Inflammatory macrophage (primary cell): ENCODE measurements around the gene ABI3BP.

ENCODE experiments used
- DNase-seq, 2 donors: peaks; one replicate each; pipeline ENCODE4 v3.0.0-alpha.2; 2020 to 2022

The ABI3BP gene

DNA sequence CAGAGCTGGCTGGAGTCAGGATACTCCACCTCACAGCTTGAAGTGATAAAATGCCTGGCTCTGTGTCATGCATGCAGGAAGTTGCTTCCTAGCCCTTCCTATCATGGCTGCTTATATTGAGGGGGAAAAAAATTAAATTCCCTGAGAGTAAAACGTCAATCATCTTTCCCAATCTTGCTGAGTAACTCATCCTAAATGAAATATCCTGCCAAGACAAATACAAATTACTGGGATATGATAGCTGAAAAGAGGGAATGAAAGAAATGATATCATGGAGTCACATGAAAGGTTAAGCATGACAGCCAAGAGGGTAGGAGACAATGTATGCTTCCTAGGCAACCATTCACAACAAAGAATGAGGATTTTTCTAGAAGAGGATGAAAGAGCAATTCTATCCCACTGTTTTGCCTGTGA is 110.6 kb downstream of the ABI3BP start:
- DNase-seq = no peak

DNA sequence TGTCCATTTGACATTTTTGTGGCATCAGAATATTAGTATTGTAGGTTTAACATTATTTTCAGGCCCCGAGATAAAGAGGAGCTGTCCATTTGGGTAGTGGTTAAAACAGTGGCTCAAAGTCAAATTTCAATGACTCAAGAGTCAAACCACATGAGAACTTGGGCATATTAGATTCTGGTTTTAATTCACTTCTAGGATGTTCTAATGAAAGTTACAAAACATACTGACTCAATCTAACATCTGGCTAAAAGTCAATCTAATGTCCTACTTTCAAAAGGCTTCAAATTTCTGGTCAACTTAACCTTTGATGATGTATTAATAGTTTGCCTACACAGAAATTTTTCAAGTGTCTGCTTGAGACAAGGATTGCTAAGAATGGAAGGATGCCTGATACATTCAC is 112.4 kb downstream of the ABI3BP start:
- no peak for DNase-seq

DNA sequence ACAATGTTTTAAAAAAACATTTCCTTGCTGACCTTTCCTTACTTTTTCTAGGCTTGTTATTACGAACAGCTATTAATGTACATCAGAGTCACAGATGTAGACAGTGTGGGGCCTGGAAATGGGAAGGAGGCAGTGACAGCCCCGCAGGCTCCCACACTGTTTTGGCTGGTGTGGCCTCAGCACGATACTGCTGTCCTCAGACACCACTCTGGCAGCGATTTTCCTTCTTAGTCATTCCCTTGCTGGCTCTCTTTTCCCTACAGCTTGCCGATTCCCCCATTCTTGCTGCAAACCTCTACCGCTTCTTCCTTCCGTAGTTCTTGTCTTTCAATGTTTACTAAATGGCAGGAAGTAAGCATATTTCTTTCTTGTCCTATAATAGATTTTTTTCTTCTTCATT is 113.1 kb downstream of the ABI3BP start:
- no peak for DNase-seq

DNA sequence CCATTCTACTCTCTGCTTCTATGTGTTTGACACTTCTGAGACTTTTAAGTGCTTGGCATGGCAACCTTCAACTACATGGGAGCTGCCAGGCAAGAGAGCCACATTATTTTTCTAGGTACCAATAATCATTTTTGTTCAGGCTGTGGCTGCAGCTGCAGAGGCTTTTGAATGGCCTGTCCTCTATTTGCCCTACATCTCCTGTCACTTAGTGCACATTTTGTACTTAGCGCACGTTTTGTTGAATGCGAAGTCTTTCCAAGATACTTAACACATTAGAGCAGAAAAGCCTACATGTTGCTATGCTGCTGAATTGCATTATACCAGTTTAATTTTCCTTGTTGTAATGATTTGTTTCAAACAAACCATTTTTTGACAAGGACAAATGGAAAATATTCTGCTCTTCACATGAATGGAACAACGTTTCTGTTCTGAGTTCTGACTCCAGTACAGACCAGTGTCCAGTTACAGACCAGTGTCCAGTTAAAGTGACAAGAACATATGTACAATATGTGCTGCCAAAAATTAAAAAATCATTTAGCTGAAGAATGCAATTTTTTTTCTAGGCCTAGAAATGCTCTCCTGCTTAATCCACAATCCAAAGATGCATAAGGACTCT is 113.9 kb downstream of the ABI3BP start:
- no peak for DNase-seq

DNA sequence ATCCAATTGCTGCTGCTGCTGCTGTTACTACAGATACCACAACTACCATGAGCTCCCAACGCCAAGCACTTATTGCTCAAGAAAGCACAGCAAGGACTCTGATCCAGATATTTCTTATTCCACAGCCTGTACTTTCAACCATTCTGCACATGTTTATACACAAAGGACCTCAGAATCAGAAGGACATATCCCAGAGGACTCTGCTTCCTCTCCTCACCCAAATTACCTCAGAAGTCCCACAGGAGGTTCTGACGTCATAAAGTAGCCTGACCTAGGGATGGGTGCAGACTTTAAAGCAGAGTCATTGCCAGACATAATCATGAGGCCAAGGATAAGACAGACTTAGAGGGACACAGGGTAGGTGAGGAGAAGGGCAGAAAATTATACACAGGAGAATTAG is 115.9 kb downstream of the ABI3BP start:
- DNase-seq = no peak

DNA sequence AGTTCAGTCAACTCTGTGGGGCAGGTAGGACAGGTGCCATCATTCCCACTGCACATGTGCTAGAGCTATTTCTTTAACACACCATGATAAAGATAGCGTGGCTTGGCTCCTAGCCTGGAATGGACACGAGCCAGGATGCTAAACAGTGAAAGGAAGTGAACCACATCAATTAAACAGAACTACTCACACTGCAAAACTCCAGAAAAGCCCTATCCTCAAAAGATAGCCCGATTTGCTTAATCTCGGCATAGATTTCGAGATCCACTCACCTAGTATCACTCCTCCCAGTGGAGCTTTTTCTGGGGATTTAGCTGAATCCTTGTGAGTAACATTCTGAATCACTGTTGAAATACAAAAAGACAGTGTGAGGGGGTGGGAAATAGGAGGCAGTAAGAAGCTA is 118.0 kb downstream of the ABI3BP start:
- no peak for DNase-seq

DNA sequence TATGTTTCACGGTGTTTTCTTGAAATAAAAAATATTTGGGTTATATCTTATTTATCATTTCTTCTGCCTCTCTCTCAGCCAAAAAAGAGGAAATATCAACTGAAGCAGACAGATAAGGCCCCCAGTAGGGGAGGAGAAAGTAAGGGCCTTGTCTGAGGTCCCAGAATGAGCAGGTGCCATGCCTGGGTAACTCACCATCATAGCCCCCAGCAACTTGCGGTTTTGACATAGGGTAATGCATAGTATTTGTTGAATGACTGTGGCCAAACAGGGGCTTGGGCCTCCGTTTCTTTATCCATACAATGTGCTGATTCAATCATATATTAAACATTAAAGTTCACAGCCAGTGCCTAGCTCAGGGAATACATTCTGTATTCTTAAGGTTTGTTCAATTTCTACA is 119.6 kb downstream of the ABI3BP start:
- DNase-seq = no peak

DNA sequence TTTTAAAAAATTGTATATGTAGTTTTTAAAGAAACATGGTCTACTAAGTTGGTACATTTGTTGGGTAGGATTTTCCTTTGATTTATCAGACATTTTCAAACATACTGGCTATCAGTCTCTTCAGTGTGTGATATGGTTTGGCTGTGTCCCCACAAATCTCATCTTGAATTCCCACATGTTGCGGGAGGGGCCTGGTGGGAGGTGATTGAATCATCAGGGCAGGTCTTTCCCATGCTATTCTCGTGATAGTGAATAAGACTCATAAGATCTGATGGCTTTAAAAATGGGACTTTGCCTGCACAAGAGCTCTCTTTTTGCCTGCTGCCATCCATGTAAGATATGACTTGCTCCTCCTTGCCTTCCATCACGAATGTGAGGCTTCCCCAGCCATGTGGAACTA is 121.9 kb downstream of the ABI3BP start:
- no peak for DNase-seq

DNA sequence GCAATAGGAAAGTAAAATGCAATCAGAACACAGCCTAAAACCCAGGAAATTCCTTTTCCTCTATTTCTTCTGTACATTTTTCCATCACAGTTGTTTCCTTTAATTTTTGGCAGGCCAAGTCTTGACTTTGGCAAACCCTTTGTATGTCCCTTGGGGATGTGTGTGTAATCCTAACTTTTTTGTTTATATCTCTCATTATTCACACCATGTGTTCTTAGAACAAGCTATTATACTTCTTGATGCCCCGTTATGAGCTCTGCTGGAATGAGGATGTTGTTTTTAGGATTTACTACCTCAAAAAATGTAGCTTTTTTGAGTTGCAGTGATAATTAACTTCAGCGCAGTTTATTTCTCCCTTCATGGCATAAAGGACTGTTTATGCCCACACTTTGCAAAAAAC is 123.4 kb downstream of the ABI3BP start:
- DNase-seq = no peak

DNA sequence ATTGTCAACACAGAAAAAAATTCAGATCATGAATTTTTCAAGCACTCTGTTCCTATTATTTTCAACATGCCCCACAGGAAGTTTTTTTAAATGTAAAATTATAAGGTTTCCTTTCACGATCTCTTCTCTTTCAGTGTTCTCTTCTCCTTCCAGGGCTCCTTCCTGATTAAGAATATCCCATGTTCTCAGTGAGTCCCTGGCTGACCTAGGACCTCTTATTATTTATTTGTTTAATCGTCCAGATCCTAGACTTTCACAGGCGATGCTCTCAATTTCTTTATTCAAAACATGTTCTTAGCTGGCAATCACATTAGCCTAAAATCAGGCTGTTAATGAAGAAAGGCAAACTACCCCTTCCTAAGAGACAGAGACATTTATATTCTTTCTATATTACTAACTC is 124.3 kb downstream of the ABI3BP start:
- DNase-seq = no peak

DNA sequence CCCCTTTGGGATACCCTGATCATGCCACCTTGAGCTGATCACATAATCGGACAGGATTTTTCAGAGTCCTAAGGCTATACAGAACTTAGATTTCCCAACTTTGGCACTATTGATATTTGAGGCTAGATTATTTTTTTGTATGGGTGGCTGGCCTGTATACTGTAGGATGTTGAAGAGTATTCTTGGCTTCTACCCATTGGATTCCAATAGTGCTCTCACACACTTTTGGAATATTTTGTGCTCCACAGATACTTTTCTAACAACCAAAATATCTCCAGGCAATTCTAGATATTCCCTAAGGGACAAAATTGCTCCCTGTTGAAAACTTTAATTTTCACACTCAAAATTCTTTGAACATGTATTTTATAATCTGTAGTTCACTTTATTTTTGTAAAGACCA is 125.1 kb downstream of the ABI3BP start:
- no peak for DNase-seq

DNA sequence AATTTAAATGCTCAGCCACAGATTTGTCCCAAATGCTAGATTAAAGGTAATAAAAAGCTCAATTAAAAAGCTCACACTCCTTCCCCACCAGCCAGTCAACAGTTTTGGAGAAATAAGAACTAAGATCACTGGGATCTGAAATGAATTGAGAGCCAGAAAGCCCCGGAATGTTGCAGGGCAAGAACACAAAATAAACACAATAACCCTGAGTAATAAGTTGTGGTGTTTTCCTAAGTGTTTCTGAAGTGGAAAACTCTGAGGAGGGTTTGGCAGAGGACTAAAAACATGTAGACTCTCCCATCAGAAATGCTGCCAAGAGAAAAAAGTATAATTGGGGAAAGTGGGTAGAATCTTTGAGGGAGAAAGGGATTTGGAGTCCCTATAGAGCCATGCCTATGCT is 127.8 kb downstream of the ABI3BP start:
- no peak for DNase-seq

DNA sequence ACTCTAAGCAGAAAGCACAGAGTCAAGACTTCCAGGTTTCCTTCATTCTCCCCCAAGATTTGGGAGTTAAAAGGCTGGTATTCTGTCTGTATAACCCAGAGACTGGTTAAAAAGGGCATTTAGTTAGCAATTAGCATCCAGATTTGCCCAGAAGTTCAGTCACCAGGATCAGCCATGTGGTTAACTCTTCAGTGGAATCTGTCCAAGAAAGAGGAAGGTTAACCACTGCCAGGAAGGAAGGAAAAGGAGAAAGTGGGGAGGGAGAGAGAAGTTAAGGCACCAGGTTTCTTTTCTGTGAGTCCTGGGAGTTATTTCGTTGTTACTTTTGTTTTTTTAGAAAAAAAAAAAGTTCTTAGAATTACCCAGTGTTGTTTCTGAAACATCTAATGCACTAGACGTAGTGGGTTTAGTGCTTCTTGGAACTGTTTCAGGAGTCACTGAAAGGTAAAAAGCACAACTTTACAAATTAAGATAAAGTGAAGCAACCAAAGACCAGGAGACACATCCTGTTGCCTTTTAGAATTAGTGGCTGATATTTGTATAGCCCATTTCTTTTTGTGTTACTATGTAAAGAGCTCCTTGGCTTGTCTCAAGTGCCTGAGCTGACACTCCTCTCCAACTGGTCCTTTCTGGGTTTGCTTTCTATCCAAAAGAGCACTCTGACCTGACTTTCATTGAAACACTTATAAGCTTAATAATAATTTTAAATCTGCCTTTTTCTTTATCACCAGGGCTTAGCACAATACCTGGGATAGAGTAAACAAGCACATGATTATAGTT is 128.6 kb downstream of the ABI3BP start:
- DNase-seq = no peak

DNA sequence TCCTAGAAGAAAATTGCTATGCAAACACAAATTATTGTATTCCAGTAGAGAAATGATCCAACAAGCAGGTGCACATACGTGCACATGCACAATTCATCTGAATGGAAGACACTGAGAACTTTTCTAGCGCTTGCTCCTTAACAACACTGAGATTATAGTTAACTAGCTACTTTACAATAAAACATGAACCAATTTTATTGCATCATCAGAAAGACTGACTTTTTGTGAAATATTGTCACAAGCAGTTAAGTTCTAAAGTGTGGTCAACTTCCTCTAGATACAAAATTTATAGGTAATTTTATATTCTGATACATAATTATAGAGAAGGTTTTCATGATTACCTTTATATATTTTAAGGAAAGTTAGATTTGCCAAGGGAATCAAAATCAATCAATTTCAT is 135.4 kb downstream of the ABI3BP start:
- DNase-seq = no peak

DNA sequence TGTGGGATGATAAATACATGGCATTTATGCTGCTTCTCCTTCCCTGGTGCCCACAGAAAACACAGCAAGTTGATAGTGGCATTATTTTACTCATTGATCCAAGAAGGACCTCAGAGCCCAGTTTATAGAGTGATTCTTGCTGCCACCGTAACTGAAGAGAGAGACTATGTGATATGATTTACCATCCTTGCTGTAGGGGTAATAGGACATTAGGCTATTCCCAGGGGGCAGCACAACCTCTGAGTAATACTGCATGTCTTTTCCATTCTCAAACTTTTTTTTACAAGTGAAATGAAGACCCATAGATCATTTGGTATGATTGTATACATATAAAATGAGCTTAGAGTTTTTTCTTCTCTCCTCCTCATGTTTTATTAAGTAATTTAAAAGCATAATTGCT is 136.4 kb downstream of the ABI3BP start:
- DNase-seq = no peak

DNA sequence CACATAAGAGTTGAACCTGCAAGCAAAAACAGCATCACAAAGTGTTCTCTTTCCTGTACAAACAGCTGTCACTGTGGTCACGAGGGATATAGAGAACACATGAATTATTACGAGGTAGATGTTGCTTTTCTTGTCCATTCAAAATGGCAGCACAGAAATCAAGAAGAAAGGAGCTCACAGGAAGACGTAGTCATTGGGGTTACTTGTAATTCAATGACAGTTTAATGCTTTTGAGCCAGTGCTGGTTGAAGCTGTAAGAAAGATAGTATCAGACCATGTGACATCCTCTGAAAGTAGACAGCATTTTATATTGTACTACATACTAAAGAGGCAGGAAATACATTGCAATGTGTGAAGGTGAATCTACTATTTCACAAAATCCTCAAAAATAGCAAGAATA is 140.4 kb downstream of the ABI3BP start:
- no peak for DNase-seq

DNA sequence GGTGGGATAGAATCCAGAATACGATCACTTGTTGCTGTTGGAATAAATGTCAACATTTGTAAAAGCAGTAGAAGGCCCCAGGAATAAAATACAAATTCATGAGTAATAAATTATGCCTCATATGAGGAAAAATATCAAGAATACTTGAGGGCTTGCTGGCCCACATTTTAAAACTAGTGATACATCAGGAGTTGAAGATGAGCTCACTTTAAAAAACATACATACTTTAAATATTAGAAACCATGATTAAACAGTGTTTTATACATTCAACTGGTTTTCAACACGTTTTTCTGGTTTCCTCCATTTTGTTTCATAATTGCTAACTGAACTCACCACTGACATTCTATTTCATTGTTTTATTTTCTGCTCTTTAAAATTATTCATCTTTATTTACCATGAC is 142.5 kb downstream of the ABI3BP start:
- DNase-seq = no peak

DNA sequence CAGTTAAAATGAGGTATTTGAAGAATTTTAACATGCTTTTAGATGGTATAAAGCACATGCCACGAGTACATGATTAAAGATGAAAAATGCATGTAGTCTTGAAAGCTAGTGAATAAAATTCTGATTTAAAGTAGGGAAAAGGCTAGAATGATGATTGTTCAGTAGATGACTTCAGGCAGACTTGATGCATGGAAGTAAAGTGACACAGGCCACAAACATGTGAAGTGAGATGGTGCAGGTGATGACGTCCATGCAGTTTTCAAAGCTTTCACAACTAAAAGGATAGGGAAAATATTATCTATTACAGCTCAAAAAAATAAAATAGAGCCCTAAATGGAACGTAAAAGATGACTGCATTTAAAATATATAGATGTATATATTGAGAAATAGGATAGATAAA is 143.1 kb downstream of the ABI3BP start:
- DNase-seq = no peak

DNA sequence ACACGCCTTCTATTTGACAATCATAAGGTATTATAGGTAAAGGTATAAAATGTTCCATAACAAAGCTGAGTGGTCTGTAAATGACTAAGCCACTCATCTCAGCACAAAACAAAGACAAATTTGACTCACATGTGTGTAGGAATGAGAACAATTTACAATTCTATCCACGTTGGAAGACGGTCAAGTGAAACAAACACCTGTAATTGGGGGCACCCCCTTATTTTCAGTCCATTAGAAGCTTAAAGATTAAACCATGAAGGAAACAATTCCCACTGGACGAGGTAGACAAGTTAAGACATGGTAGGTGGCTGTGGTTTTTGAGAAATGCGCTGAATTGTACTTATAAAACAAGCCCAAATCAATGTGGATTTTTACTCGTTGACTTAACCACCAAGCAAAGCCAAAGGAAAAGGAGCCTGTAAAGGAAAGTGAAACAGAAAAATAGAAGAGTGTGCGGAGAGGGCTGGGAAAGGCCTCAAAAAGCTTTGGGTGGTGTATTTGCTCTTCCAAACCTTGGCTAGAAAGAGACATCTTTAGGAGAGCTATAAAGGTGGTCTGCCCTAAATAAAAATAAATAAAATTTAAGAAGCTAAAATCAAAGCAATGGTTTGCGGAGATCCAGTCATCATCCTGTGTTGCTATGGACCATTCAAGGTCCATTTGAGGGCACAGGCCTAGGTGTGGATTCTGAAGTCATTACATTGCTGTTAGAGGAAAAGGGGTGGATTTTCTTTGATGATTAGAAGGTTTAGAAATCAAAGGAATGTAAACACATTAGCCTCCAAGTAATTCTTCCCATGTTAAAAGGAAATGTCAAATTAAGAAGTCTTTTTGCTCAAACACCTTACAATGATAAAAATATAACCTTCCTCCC is 148.9 kb downstream of the ABI3BP start:
- DNase-seq = no peak

DNA sequence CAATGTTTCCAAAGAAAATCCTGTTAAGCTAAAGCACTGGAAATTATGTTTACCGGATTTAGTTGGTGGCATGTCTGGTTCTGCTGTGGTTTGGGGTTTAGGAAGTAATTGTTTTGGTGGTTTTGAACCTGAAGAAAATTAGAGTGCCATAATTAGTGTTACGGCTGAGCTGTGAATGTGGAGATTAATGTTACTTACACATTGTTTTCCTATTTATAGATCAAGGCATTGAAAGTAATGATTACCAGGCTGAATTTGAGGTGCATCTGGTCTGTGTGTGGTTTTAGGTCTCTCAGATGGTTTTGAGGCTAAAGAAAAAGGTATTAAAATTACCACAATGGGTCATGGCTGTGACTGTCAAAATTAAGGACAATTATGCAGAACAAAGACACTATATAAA is 155.1 kb downstream of the ABI3BP start:
- no peak for DNase-seq

DNA sequence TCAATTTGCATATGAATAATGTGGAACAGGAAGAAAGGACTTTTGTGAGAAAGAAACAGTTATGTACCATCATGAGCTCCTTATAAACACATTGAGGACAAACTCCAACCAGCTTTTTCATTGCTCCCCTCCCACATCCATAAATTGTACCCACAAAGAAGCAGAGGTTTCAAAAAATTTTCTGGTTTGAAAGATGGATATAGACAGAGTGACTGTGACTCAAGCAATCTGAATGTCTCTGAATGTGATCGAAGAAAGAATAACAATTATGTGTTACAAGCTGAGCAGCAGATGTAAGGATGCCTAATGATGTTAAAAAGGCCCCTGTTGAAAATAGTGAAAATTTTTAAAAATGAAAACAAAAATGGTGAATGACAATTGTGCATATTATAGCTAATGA is 156.6 kb downstream of the ABI3BP start:
- no peak for DNase-seq

DNA sequence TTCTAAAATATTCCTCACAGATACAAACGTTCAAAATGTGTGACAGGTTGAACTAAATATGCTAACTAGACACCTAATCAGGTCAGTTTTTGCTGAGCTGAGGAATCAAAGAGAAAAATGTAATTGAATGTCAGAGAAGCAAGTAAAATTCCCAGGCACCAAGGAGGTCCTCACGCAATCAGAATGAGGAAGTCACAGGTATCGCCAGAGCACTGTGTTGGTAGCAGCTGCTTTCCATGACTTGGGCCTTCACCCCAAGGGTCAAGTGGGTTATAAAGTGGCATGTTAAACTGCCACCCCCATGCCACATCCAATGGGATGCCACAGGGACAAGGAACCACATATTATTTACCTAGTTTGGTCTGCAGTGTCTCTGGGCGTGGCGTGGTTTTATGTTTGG is 158.9 kb downstream of the ABI3BP start:
- DNase-seq = no peak

DNA sequence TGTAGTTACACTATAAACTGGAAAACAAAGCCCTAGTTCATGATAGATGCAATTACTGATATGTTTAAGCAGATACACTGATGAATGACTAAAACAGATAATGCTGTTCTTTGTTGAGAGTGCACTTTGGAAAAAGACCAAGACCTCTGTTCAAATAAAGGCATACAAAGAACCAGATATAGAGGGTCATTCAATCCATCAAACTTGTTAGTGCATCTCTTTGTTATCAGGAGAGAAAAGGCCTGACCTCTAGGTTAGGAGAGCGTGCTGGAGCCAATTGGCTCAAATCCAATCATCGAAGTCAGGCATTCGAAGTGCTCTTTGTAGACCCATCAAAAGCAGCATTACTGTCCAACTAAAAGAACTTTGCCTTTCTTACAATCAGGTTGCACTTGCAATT is 159.7 kb downstream of the ABI3BP start:
- DNase-seq = no peak

DNA sequence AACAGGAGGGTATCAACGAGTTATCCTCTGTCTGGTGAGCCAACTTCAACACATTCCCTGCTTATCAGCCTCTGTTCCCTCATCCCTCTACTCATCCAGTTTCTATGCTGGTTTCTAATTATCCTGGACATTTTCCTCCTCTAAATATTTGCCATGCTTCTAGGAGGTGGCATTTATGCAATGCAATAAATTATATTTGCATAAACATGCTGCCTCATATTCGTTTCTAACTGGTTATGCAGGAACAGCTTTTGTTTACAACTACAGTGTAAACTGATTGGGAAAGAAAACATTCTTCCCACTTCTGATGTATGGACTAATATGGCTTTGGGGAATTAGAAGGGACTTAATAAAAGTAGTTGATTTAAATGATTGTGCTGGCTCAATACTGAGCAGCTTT is 161.6 kb downstream of the ABI3BP start:
- DNase-seq = no peak
